Skeletal muscle tissue (tissue), 4 donors: Measurements from ENCODE around the gene UBAC1. TPM values are rescaled to one million over a fixed set of nuclear protein-coding genes. Genes with fewer than 3 reads are reported as not detected.
A peak's percentile ranks its signal among the peaks of the same experiment; 100 is the strongest.
"Not testable (repeated sequence)": the region's sequence is repeated elsewhere in the genome, so short reads cannot be mapped to it uniquely, and the experiment has no call there.

Experiments used
- H3K27ac ChIP-seq: one replicate; pipeline ENCODE4 v1.7.0; 2013; ENCODE audit warnings: mild to moderate bottlenecking, low read depth, low read length, inconsistent platforms
- H3K27me3 ChIP-seq, 3 donors: one replicate each; pipeline ENCODE4 v1.7.0; 2013; ENCODE audit warnings: low read length in 3 of 3; ENCODE audit not compliant: control insufficient read depth in 3 of 3, insufficient read depth in 3 of 3
- H3K36me3 ChIP-seq, 3 donors: one replicate each; pipeline ENCODE4 v1.7.0; 2013; ENCODE audit warnings: low read length in 3 of 3; ENCODE audit not compliant: control insufficient read depth in 3 of 3, insufficient read depth in 3 of 3
- H3K4me1 ChIP-seq, 3 donors: one replicate each; pipeline ENCODE4 v1.7.0; 2013; ENCODE audit warnings: low read length in 3 of 3, mild to moderate bottlenecking in 3 of 3; ENCODE audit not compliant: control insufficient read depth in 3 of 3, insufficient read depth in 3 of 3
- H3K4me3 ChIP-seq, 3 donors: one replicate each; pipeline ENCODE4 v1.7.0; 2013; ENCODE audit warnings: low read length in 3 of 3
- H3K9ac ChIP-seq, 3 donors: one replicate each; pipeline ENCODE4 v1.7.0; 2013; ENCODE audit warnings: low read length in 3 of 3, mild to moderate bottlenecking in 3 of 3, moderate library complexity in 2 of 3, low read depth in 1 of 3
- H3K9me3 ChIP-seq, 3 donors: one replicate each; pipeline ENCODE4 v1.7.0; 2013; ENCODE audit warnings: low read length in 3 of 3; ENCODE audit not compliant: control insufficient read depth in 3 of 3
- total RNA-seq: library from RNA; depleted of rRNA; stranded (reverse); fragments of >200 nt; gene quantifications from one replicate; pipeline ENCODE4 v1.2.3, GENCODE V29; 2014
- donor health status: Osteomylitis.

UBAC1 gene
- total RNA-seq, 1 donor from 2014 or later = 37.6 TPM

GRCh38 chr9:135970128-135970815 lies 9.1 kb upstream of the UBAC1 start:
- Histone ChIP-seq H3K9ac (no peak overlapping the region), H3K9me3 (no peaks in the 10 kb centered on the region), H3K36me3 (no peaks in the 10 kb centered on the region), H3K4me1 (peaks cover 15 to 29% (median 21%) of the 10 kb centered on the region in 3 donors), H3K27me3 (peaks cover 0 to 2% (median 2%) of the 10 kb centered on the region in 3 donors), H3K4me3 (no peak overlapping the region), H3K27ac (no peak overlapping the region)

DNA sequence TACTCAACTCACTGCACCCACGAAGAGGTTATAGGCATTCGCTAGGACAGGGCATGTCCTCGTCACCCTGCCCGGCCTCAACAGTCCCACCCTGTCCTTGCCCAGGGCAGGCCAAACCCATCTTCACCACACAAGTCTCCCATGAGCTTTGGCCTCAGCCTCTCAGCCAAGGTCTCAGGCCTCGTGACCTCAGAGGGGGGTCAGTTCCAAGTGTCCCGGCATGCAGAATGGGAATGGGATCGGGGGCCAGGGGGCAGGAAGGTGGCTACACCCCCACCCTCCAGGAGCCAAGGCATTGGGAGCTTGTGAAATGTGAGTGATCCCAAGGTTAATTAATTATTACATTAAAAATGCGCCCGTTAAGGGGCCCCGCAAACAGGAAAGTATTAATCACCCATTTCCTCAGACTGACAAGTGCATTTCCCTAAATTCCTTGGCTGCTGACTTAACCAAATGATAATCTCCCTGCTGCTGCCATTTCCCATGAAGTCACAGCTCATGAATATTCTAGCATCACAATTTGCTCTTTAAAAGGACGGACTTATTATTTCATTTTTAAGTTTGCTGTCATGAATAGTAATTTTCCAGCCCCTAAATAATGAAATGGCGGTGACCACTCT lies 8.0 kb upstream of the UBAC1 start:
- Histone ChIP-seq H3K9me3 (no peaks in the 10 kb centered on the region), H3K4me3 (no peak overlapping the region), H3K27ac (peak overlapping the region; percentile 34), H3K9ac (no peak overlapping the region), H3K36me3 (no peaks in the 10 kb centered on the region), H3K27me3 (peaks cover 0 to 2% (median 2%) of the 10 kb centered on the region in 3 donors), H3K4me1 (peaks cover 15 to 29% (median 21%) of the 10 kb centered on the region in 3 donors)

DNA sequence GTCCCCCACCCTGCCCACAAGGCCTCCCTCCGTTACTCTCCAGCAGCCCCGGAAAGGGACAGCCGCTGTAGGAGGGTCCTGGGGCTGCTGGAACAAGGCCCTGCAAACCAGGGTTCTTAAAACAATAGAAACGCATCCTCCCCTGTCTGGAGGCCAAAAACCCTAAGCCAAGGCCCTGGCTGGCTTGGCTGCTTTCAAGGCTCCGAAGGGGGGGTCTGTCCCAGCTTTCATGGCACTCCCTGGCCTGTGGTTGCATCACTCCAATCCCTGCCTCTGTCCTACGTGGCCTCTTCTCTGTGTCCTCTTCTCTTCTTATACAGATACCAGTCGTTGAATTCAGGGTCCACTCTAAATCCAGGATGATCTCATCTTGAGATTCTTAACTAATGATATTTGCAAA lies 7.4 kb upstream of the UBAC1 start:
- peaks cover 15 to 29% (median 21%) of the 10 kb centered on the region in 3 donors for H3K4me1 ChIP-seq
- peaks cover 0 to 2% (median 2%) of the 10 kb centered on the region in 3 donors for H3K27me3 ChIP-seq
- H3K9me3 ChIP-seq = no peaks in the 10 kb centered on the region
- no peak overlapping the region for H3K27ac ChIP-seq
- no peak overlapping the region for H3K4me3 ChIP-seq
- H3K9ac ChIP-seq = no peak overlapping the region
- H3K36me3 ChIP-seq = no peaks in the 10 kb centered on the region

DNA sequence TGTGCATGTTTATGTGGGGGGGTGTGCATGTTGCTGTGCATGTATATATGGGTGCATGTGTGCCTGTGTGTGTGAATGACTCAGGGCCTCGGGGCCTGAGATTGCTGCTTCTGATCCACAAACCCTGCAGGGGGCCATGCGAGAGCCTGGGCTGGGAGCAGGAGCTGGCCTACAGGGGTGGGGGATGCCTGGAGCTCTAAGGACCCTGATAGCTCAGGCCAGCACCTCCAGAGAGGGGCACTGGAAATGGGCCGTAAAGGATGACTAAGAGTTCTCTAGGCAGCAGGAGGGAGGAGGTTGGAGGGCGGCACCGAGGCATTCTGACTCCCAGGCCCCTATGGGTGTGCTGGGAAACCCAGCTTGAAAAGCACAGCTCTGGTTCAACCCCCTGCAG lies 6.9 kb upstream of the UBAC1 start:
- H3K4me1 ChIP-seq = peaks cover 15 to 25% (median 21%) of the 10 kb centered on the region in 3 donors
- no peak overlapping the region for H3K27ac ChIP-seq

GRCh38 chr9:135966916-135967260 lies 5.7 kb upstream of the UBAC1 start:
- H3K4me1 ChIP-seq = peaks cover 15 to 27% (median 21%) of the 10 kb centered on the region in 3 donors
- not testable (repeated sequence) for H3K27me3 ChIP-seq, H3K9me3 ChIP-seq, H3K27ac ChIP-seq, H3K9ac ChIP-seq, H3K36me3 ChIP-seq, H3K4me3 ChIP-seq

More for the DNA sequence above, 6.9 kb upstream of the UBAC1 start:
- H3K4me3 ChIP-seq = peak overlapping the region in 1 of 3 donors; percentile 36
- H3K9me3 ChIP-seq = no peaks in the 10 kb centered on the region
- no peaks in the 10 kb centered on the region for H3K36me3 ChIP-seq
- no peak overlapping the region for H3K9ac ChIP-seq
- no peaks in the 10 kb centered on the region for H3K27me3 ChIP-seq

- Histone ChIP-seq H3K27me3 (no peaks in the 10 kb centered on the region), H3K27ac (no peak overlapping the region), H3K9ac (no peak overlapping the region), H3K9me3 (no peaks in the 10 kb centered on the region), H3K36me3 (no peaks in the 10 kb centered on the region), H3K4me1 (peaks cover 16 to 33% (median 24%) of the 10 kb centered on the region in 3 donors), H3K4me3 (no peak overlapping the region)
Measured at GRCh38 chr9:135965124-135965756, 4.1 kb upstream of the UBAC1 start.

DNA sequence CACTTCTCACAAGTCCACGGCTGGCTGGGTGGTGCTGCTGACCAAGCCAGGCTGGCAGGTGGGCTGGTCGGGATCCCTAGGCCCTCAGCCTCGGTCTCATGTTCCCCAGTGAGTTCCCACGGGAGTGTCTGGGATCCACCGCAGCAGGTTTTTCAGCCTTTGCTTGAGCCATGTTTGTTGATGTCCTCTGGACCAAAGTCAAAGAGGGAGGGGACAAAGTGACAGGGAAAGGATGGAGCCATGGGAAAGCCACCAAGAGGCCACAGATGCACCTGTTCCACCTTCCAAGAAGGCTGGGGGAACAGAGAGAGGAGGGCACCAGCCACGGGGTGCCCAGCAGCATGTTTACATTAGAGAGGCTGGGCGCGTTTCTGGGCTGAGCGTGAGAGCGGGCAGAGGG lies 2.8 kb upstream of the UBAC1 start:
- no peaks in the 10 kb centered on the region for H3K27me3 ChIP-seq
- H3K4me3 ChIP-seq = no peak overlapping the region
- H3K9me3 ChIP-seq = no peaks in the 10 kb centered on the region
- no peak overlapping the region for H3K9ac ChIP-seq
- H3K36me3 ChIP-seq = no peaks in the 10 kb centered on the region
- no peak overlapping the region for H3K27ac ChIP-seq
- H3K4me1 ChIP-seq = peaks cover 20 to 38% (median 30%) of the 10 kb centered on the region in 3 donors

GRCh38 chr9:135963338-135963737 lies 2.2 kb upstream of the UBAC1 start:
- Histone ChIP-seq H3K4me1 (peaks cover 26 to 38% (median 34%) of the 10 kb centered on the region in 3 donors), H3K36me3 (no peaks in the 10 kb centered on the region), H3K9ac (no peak overlapping the region), H3K27me3 (no peaks in the 10 kb centered on the region), H3K4me3 (no peak overlapping the region), H3K9me3 (no peaks in the 10 kb centered on the region), H3K27ac (no peak overlapping the region)

- no peaks in the 10 kb centered on the region for H3K36me3 ChIP-seq
Measured at GRCh38 chr9:135962696-135963307, 1.6 kb upstream of the UBAC1 start.

More at GRCh38 chr9:135962696-135963307, 1.6 kb upstream of the UBAC1 start:
- H3K9ac ChIP-seq = no peak overlapping the region
- no peak overlapping the region for H3K27ac ChIP-seq
- H3K4me1 ChIP-seq = peaks cover 25 to 38% (median 31%) of the 10 kb centered on the region in 3 donors
- no peaks in the 10 kb centered on the region for H3K27me3 ChIP-seq
- no peaks in the 10 kb centered on the region for H3K9me3 ChIP-seq
- no peak overlapping the region for H3K4me3 ChIP-seq
